HepG2 (cell line): ENCODE data around the gene GALNT17. TPM values are rescaled to one million over a fixed set of nuclear protein-coding genes. Genes with fewer than 3 reads are reported as not detected.

Experiments used
- ATAC-seq: fragments of 200-7000 bp; cut with Tn5 transposase; 3 replicates; pipeline ENCODE4 v1.9.1; 2020; ENCODE audit warnings: mild to moderate bottlenecking, moderate library complexity
- BruUV-seq: library from RNA; stranded (reverse); fragments of 400-500 nt; replicated peaks from 2 replicates; lab custom pipeline; 2021; lab: Mats Ljungman, UMichigan
- CTCF ChIA-PET: fragments of 300-600 bp; formaldehyde crosslinking; extraction: SDS; loops from one replicate; lab custom pipeline; 2021; ENCODE audit warnings: low total read pairs, inconsistent platforms, low intra/inter-chr PET ratio; lab: Yijun Ruan, JAX
- POLR2A ChIA-PET: fragments of 350-600 bp; sonication (Branson Sonifier 250); formaldehyde crosslinking; loops from one replicate; lab custom pipeline; 2020; ENCODE audit warnings: antibody characterized with exemption, inconsistent platforms; lab: Yijun Ruan, JAX
- DNase-seq: peaks from one replicate; pipeline ENCODE4 v3.0.0-alpha.2; 2015; ENCODE audit warnings: low spot score
- FAIRE-seq: peaks from 3 replicates; lab custom pipeline; 2011; peaks lifted over from hg19 to GRCh38; lab: Jason Lieb, UNC
- H2AFZ ChIP-seq: one replicate; pipeline ENCODE4 v1.6.1; 2011; ENCODE audit warnings: low read length, inconsistent platforms
- H3K27ac ChIP-seq: fragments of 300-600 bp; 3 replicates; pipeline ENCODE4 v1.8.0; 2011; ENCODE audit warnings: mixed run types, mild to moderate bottlenecking, mixed read lengths, low read length, inconsistent platforms; ENCODE audit not compliant: insufficient read depth; ENCODE audit errors: extremely low read length
- H3K27me3 ChIP-seq, 2 experiments: fragments of 200-600 bp in 1 of 2; 2 replicates in 1 of 2; 3 replicates in 1 of 2; pipeline versions ENCODE4 v1.6.0 to v1.8.0; 2011; ENCODE audit warnings: low read length in 2 of 2, mild to moderate bottlenecking in 2 of 2, moderate library complexity in 2 of 2, inconsistent platforms in 1 of 2; ENCODE audit not compliant: insufficient read depth in 2 of 2, control insufficient read depth in 1 of 2
- H3K36me3 ChIP-seq, 2 experiments: fragments of 200-600 bp in 1 of 2; replicated peaks in 1 of 2; 2 replicates in 1 of 2; 3 replicates in 1 of 2; pipeline versions ENCODE4 v1.5.1 to v1.8.0; 2011; ENCODE audit warnings: low read length in 2 of 2, inconsistent platforms in 1 of 2; ENCODE audit not compliant: insufficient read depth in 2 of 2, control insufficient read depth in 1 of 2
- H3K4me1 ChIP-seq: 2 replicates; pipeline ENCODE4 v1.5.1; 2012; ENCODE audit warnings: low read length, inconsistent platforms; ENCODE audit not compliant: insufficient read depth
- H3K4me2 ChIP-seq: 2 replicates; pipeline ENCODE4 v1.6.0; 2011; ENCODE audit warnings: low read depth, low read length, inconsistent platforms
- H3K4me3 ChIP-seq, 3 experiments: fragments of 200-600 bp in 1 of 3; sonication (generic), shearing (Covaris generic) in 1 of 3; replicated peaks in 1 of 3; 2 replicates each; pipeline ENCODE4 v1.5.1; 2011 to 2016; ENCODE audit warnings: low read length in 3 of 3, inconsistent platforms in 2 of 3, low read depth in 2 of 3, mild to moderate bottlenecking in 2 of 3, control low read depth in 1 of 3, mixed read lengths in 1 of 3; ENCODE audit not compliant: insufficient read depth in 1 of 3
- H3K79me2 ChIP-seq: one replicate; pipeline ENCODE4 v1.6.1; 2011; ENCODE audit warnings: low read length, inconsistent platforms; ENCODE audit not compliant: insufficient read depth
- H3K9ac ChIP-seq: 2 replicates; pipeline ENCODE4 v1.6.0; 2011; ENCODE audit warnings: mild to moderate bottlenecking, low read depth, low read length, inconsistent platforms; ENCODE audit not compliant: insufficient read depth
- H3K9me3 ChIP-seq: 2 replicates; pipeline ENCODE4 v1.5.1; 2012; ENCODE audit warnings: mild to moderate bottlenecking, low read length
- H4K20me1 ChIP-seq: 2 replicates; pipeline ENCODE4 v1.6.0; 2011; ENCODE audit warnings: inconsistent platforms, mild to moderate bottlenecking, low read length, moderate library complexity; ENCODE audit not compliant: insufficient read depth
- ARNT ChIP-seq: fragments of 450-650 bp; IDR thresholded peaks from 2 replicates; pipeline ENCODE4 v1.6.1; 2017
- ATM ChIP-seq: fragments of 450-650 bp; IDR thresholded peaks from 2 replicates; pipeline ENCODE4 v1.7.1; 2017; ENCODE audit warnings: mild to moderate bottlenecking, borderline replicate concordance
- BHLHE40 ChIP-seq: IDR thresholded peaks from 2 replicates; pipeline ENCODE4 v1.6.1; 2011; ENCODE audit warnings: low read length, improper control_type of control experiment
- IRX3 ChIP-seq: sonication (generic); formaldehyde crosslinking; IDR thresholded peaks from 2 replicates; pipeline ENCODE4 v1.8.1; 2023; ENCODE audit warnings: mild to moderate bottlenecking, low read depth, missing genetic modification reagents, borderline replicate concordance
- NFYB ChIP-seq: sonication (generic); formaldehyde crosslinking; IDR thresholded peaks from 2 replicates; pipeline ENCODE4 v1.4.0; 2020; ENCODE audit warnings: missing genetic modification reagents
- PAXIP1 ChIP-seq: sonication (generic); formaldehyde crosslinking; conservative IDR thresholded peaks from 2 replicates; pipeline ENCODE4 v1.4.0; 2020; ENCODE audit warnings: mild to moderate bottlenecking, missing genetic modification reagents, moderate library complexity
- PBX2 ChIP-seq: IDR thresholded peaks from 2 replicates; pipeline ENCODE4 v1.6.1; 2016; ENCODE audit warnings: control low read depth
- PCBP1 ChIP-seq: fragments of 200-400 bp; formaldehyde crosslinking; IDR thresholded peaks from 2 replicates; pipeline ENCODE4 v1.6.1; 2017; ENCODE audit warnings: mild to moderate bottlenecking, low read depth, low read length, borderline replicate concordance
- ZMYM2 ChIP-seq: sonication (generic); formaldehyde crosslinking; IDR thresholded peaks from 2 replicates; pipeline ENCODE4 v1.8.0; 2022; ENCODE audit warnings: mild to moderate bottlenecking, missing genetic modification reagents
- ZNF10 ChIP-seq: sonication (generic); formaldehyde crosslinking; IDR thresholded peaks from 2 replicates; pipeline ENCODE4 v1.4.0; 2020; ENCODE audit warnings: mild to moderate bottlenecking, low read depth, missing genetic modification reagents, borderline replicate concordance
- ZNF124 ChIP-seq: sonication (generic); formaldehyde crosslinking; IDR thresholded peaks from 2 replicates; pipeline ENCODE4 v1.4.0; 2020; ENCODE audit warnings: missing genetic modification reagents
- ZNF678 ChIP-seq: sonication (generic); formaldehyde crosslinking; IDR thresholded peaks from 2 replicates; pipeline ENCODE4 v1.4.0; 2020; ENCODE audit warnings: mild to moderate bottlenecking, missing genetic modification reagents
- WGBS: methylation state at CpG from one replicate; pipeline ENCODE4 v1.1.6; 2017; ENCODE audit warnings: low lambda C conversion rate; 5-methylcytosine and 5-hydroxymethylcytosine counted together
- in situ Hi-C: cut with HindIII; loops from 2 replicates; pipeline ENCODE4 v1.10.0; 2017; ENCODE audit warnings: low pct_unique_long_range_greater_than_20kb; ENCODE audit not compliant: extremely low pct_ligation_motif_present
- intact Hi-C: fragments of 100-400 bp; cut with micrococcal nuclease; formaldehyde crosslinking; loops from one replicate; pipeline ENCODE4 v1.10.0; 2022; ENCODE audit not compliant: unreplicated experiment
- polyA plus RNA-seq, 8 experiments: library from polyadenylated mRNA; depleted of rRNA in 3 of 8; stranded (reverse) in 7 of 8; unstranded in 1 of 8; fragments of >200 nt; fragmentation: Illumina TruSeq in 4 of 8; extraction: Trizol in 4 of 8; gene quantifications; 2 replicates each; pipeline versions ENCODE4 v1.2.1 to v1.2.3, GENCODE V29; 2011 to 2016; ENCODE audit warnings: low read depth in 4 of 8, missing spikeins in 1 of 8, mixed read lengths in 1 of 8; ENCODE audit not compliant: insufficient read depth in 1 of 8
- total RNA-seq, 5 experiments: library from RNA; depleted of rRNA; stranded (reverse); fragments of >200 nt; fragmentation: Illumina TruSeq; extraction: Trizol; gene quantifications; 2 replicates each; pipeline ENCODE4 v1.2.3, GENCODE V29; 2016; ENCODE audit warnings: low read depth in 1 of 5

Gene GALNT17
- total and polyA plus RNA-seq, 2 of the 13 experiments (the other 11 are each of a cell fraction or from before 2014, with no cell fraction given), result not detected

GRCh38 chr7:71679480-71679879 lies 547.5 kb downstream of the GALNT17 start (continued):
- TF ChIP-seq ZNF678 (CRISPR knock-in tag) (no peak), ZMYM2 (CRISPR knock-in tag) (no peak), IRX3 (CRISPR knock-in tag) (no peak), PBX2 (CRISPR knock-in tag) (no peak), BHLHE40 (no peak)

- no peaks in the 10 kb centered on the region for H3K9me3 ChIP-seq
- TF ChIP-seq ZNF124 (CRISPR knock-in tag) (no peak), PCBP1 (no peak), ARNT (no peak), ATM (no peak), NFYB (CRISPR knock-in tag) (no peak), PAXIP1 (CRISPR knock-in tag) (no peak), ZNF10 (CRISPR knock-in tag) (no peak)
- H3K4me3 ChIP-seq, result no peak overlapping the region
- H3K9ac ChIP-seq, result no peak overlapping the region
- no peak for DNase-seq
- H3K79me2 ChIP-seq, result no peaks in the 10 kb centered on the region
- H3K4me1 ChIP-seq, result no peaks in the 10 kb centered on the region
- H3K4me2 ChIP-seq, result no peak overlapping the region
- in situ Hi-C loops (no loop called here), intact Hi-C loops (no loop called here)
- no peak for ATAC-seq
- no peak for FAIRE-seq
- POLR2A ChIA-PET, result no interaction called here
- no peak overlapping the region for H3K27ac ChIP-seq
- no peaks in the 10 kb centered on the region for H3K36me3 ChIP-seq
- 0% methylated on average over 1 of the region's 5 CpGs for WGBS
- CTCF ChIA-PET, result no interaction called here
- no peaks in the 10 kb centered on the region for H4K20me1 ChIP-seq
- peaks cover 1 to 4% of the 10 kb centered on the region in 2 experiments; a peak in 2 of 5 replicates for H3K27me3 ChIP-seq
- no peak overlapping the region for H2AFZ ChIP-seq
- BruUV-seq, result no TSS peak
Measured at GRCh38 chr7:71682181-71682580, 550.2 kb downstream of the GALNT17 start.
